WERI-Rb-1 (cell line): Measurements from ENCODE around the gene ZFHX3.

Source experiments
- DNase-seq: peaks from one replicate; pipeline ENCODE4 v3.0.0-alpha.2; 2020
- H3K27ac ChIP-seq: fragments of 250-450 bp; sonication (Bioruptor Pico); 2 replicates; pipeline ENCODE4 v1.5.1; 2020; ENCODE audit warnings: mild to moderate bottlenecking, moderate library complexity
- H3K27me3 ChIP-seq: fragments of 250-450 bp; sonication (Bioruptor Pico); 2 replicates; pipeline ENCODE4 v1.5.1; 2021; ENCODE audit warnings: mild to moderate bottlenecking, low read depth, moderate library complexity; ENCODE audit not compliant: insufficient read depth, severe bottlenecking
- H3K36me3 ChIP-seq: fragments of 250-450 bp; sonication (Bioruptor Pico); 2 replicates; pipeline ENCODE4 v1.5.1; 2020; ENCODE audit warnings: mild to moderate bottlenecking, moderate library complexity
- H3K4me3 ChIP-seq: 2 replicates; pipeline ENCODE4 v1.5.1; 2011; ENCODE audit warnings: low read depth, mild to moderate bottlenecking, control low read depth, low read length
- H3K9me3 ChIP-seq: fragments of 250-450 bp; sonication (Bioruptor Pico); 2 replicates; pipeline ENCODE4 v1.5.1; 2021; ENCODE audit warnings: mild to moderate bottlenecking, moderate library complexity; ENCODE audit not compliant: severe bottlenecking
- CTCF ChIP-seq: IDR thresholded peaks from 2 replicates; pipeline ENCODE4 v1.5.1; 2011; ENCODE audit warnings: low read depth, mild to moderate bottlenecking, control low read depth, inconsistent platforms, low read length

The ZFHX3 gene

DNA sequence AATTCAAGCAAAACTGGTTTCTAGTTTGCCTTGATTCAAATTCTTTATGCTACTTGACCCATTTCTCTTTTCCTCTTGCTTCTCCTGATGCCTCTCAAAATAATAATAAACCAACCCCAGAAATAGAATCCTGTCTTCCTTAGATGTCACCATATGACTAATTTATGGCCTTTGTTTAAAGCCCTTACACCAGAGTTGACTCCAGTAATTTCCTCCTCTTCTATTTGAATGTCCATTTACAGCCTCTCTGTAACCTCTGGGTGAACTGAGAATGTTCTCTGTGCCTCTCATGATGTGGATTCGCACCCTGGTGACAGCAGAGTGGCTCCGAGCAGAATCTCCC lies 31.5 kb downstream of the ZFHX3 start:
- Histone ChIP-seq H3K27me3 (no peaks in the 10 kb centered on the region), H3K27ac (no peak overlapping the region), H3K4me3 (no peak overlapping the region), H3K36me3 (no peaks in the 10 kb centered on the region; the same call in 1 of the 2 replicates), H3K9me3 (no peaks in the 10 kb centered on the region)
- DNase-seq, result no peak
- TF ChIP-seq CTCF, result no peak

- no peak overlapping the region for H3K4me3 ChIP-seq
- H3K27me3 ChIP-seq, result no peaks in the 10 kb centered on the region
- DNase-seq, result no peak
- no peak overlapping the region for H3K27ac ChIP-seq
- no peaks in the 10 kb centered on the region; the same call in 1 of the 2 replicates for H3K36me3 ChIP-seq
- H3K9me3 ChIP-seq, result no peaks in the 10 kb centered on the region
- no peak for TF ChIP-seq CTCF
Observed at GRCh38 chr16:73015612-73016487, 32.1 kb downstream of the ZFHX3 start.

GRCh38 chr16:73014768-73015167 lies 33.2 kb downstream of the ZFHX3 start:
- Histone ChIP-seq H3K27me3 (no peaks in the 10 kb centered on the region), H3K9me3 (no peaks in the 10 kb centered on the region), H3K36me3 (no peaks in the 10 kb centered on the region; the same call in 1 of the 2 replicates), H3K27ac (no peak overlapping the region), H3K4me3 (no peak overlapping the region)
- no peak for DNase-seq
- TF ChIP-seq CTCF, result no peak

DNA sequence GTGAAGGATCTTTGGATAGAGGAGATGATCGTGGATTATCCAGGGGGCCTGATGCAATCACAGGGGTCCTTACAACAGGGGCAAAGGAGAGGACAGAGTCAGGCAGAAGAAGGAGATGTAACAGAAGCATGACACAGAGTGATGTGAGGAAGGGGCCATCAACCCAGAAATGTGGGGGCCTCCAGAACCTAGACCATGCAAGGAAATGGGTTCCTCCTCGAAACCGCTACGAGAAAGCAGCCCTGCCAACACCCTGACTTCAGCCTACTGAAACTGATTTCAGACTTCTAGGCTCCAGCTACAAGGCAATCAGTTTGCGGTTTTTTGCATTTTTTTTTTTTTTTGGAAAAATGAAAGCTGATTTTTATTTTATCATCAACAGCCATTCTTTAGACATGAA lies 34.0 kb downstream of the ZFHX3 start:
- no peak overlapping the region for H3K4me3 ChIP-seq
- no peak for TF ChIP-seq CTCF
- H3K27me3 ChIP-seq, result no peaks in the 10 kb centered on the region
- DNase-seq, result no peak
- H3K36me3 ChIP-seq, result no peaks in the 10 kb centered on the region; the same call in 1 of the 2 replicates
- H3K9me3 ChIP-seq, result no peaks in the 10 kb centered on the region
- H3K27ac ChIP-seq, result no peak overlapping the region

- no peak for TF ChIP-seq CTCF
- Histone ChIP-seq H3K27ac (no peak overlapping the region), H3K36me3 (no peaks in the 10 kb centered on the region), H3K27me3 (no peaks in the 10 kb centered on the region), H3K9me3 (no peaks in the 10 kb centered on the region), H3K4me3 (no peak overlapping the region)
- DNase-seq, result no peak
Observed at GRCh38 chr16:73012341-73012740, 35.6 kb downstream of the ZFHX3 start.

DNA sequence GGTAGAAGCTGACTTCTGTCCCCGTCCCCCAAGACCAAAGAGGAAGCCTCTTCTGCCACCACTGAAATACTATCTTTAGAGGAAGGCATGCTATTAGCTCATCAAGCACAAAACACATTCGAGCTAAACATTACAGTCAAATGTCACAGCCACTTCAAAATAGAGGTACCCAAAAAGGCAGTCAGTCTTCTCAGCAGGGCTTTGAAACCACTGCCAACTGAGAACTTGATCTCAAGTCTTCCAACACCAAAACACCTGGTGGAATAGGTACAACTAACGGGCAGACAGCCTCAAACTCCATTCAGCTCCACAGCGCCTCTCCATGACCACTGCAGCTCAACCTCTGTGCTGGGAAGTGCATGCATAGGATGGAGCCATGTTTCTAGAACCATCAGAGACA lies 36.0 kb downstream of the ZFHX3 start:
- Histone ChIP-seq H3K27ac (no peak overlapping the region), H3K27me3 (no peaks in the 10 kb centered on the region), H3K36me3 (no peaks in the 10 kb centered on the region), H3K4me3 (no peak overlapping the region), H3K9me3 (no peaks in the 10 kb centered on the region)
- 0 out of 2 replicates have a peak, but pooled peaks have one; percentile 21 for TF ChIP-seq CTCF
- DNase-seq, result no peak
